Right forelimb (tissue), 1 donor: ENCODE results near the gene DNTTIP2.
"Not testable (repeated sequence)": the region's sequence is repeated elsewhere in the genome, so short reads cannot be mapped to it uniquely, and the experiment has no call there.

Experiments used
- DNase-seq: peaks from one replicate; pipeline ENCODE4 v3.0.0-alpha.2; 2018

The DNTTIP2 gene

DNA sequence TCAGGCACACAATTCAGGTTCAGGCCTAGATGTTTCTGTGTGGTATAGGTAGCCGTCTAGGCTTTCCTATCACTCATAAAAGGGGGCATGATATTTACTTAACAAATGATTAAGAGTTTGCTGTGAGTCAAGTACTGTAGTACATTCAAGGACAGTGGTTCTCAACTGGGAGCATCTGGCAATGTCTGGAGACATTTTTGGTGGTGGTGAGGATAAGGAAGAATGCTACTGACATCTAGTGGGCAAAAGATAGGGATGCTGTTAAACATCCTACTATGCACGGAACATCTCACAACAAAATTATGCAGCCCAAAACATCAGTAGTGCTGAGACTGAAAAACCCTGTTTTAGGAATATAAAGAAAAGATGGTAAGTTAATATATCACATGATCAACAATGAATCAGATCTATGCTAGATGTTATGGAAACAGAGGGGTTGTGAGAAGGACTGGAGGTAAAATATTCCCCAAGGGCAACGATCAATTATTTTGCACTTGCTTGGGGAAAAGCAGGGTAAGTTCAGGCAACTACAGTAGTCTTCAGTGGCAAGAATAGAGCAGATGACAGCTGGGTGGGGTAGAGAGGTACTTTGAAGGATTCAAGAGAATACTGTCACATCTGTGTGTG lies 4.9 kb downstream of the DNTTIP2 start:
- DNase-seq: no peak

DNA sequence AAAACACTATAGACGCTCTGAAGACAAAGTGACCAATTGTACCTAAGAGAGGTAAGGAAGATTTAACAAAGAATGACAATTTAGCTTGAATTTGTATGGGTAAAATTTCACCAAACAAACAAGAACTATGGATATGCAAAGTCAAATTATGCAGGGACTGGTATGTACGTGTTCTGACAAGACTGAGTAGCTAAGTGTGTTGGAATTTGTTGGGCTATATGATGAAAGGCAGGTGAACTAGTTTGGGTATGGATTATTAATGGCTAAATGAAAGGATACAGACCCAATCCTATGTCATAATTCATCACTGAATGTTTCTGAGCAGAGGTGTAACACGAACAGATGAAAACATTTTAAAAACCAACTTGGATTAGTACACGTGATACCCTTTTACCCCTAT lies 7.6 kb downstream of the DNTTIP2 start:
- no peak for DNase-seq

DNA sequence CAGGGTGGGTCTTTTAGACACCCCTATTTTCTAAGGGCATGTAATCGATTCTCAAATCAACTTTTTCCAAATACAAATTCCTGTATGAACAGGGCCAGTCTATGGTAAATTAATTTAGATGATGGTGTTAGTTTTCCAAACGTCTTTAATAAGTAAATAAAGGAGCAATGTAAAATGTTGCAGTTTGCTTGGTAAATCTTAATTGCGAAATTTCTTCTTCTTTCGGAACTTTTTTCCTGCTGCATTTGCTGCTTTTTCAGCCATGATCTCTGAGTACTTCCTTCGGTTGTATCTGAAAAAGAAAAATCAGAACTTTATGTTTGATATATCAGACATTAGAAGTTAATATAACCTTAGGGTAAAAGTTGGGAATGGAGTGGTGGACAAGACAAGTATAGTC lies 9.4 kb downstream of the DNTTIP2 start:
- DNase-seq: no peak

DNA sequence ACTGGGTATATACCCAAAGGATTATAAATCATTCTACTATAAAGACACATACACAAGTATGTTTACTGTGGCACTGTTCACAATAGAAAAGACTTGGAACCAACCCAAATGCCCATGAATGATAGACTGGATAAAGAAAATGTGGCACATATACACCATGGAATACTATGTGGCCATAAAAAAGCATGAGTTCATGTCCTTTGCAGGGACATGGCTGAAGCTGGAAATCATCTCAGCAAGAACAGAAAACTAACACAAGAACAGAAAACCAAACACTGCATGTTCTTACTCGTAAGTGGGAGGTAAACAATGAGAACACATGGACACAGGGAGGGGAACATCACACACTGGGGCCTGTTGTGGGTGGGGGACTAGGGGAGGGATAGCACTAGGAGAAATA lies 10.5 kb downstream of the DNTTIP2 start:
- not testable (repeated sequence) for DNase-seq

DNA sequence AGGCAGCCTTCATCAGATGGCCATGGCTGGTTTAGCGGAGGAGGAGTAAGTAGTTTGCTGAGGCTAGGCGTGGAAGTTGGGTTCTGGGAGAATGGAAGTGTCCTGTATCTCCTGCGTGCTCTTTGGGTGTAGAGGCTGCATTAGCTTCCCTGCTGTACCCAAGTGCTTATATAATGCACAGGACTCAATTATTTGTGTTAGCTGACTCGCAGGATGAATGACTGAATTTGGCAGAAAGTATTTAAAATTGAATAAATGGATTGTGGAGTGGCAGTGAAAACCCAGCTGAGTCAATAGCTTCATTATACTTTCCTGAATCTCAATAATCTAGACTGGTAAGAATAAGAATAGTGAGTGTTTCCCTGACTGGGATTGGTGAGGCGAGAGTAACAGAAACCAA lies 13.8 kb downstream of the DNTTIP2 start:
- no peak for DNase-seq

DNA sequence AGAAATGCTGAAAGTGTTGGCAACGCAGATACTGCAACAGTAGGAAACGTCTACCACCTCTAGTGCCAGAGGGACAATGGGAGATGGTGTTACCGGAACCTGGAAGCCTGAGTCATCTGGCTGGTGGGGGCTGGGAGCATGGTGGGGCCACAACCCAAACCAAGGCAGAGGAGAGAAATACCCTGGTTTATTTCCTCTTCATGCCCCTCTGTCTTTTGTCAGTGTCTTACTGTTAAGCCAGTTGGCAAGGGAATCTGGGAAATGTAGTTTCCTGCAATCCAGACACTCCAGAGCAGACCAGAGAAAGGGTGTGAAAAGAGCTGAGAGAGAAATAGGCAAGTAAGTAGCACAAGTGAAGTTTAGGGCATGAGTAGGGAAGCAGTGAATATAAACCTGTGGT lies 14.8 kb downstream of the DNTTIP2 start:
- DNase-seq: no peak

DNA sequence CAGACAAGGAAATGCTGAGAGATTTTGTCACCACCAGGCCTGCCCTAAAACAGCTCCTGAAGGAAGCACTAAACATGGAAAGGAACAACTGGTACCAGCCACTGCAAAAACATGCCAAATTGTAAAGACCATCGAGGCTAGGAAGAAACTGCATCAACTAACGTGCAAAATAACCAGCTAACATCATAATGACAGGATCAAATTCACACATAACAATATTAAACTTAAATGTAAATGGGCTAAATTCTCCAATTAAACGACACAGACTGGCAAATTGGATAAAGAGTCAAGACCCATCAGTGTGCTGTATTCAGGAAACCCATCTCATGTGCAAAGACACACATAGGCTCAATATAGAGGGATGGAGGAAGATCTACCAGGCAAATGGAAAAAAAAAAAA lies 21.4 kb downstream of the DNTTIP2 start:
- not testable (repeated sequence) for DNase-seq

DNA sequence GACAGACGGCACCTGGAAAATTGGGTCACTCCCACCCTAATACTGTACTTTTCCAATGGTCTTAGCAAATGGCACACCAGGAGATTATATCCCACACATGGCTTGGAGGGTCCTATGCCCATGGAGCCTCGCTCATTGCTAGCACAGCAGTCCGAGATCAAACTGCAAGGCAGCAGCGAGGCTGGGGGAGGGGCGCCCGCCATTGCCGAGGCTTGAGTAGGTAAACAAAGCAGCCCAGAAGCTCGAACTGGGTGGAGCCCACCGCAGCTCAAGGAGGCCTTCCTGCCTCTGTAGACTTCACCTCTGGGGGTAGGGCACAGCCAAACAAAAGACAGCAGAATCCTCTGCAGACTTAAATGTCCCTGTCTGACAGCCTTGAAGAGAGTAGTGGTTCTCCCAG lies 23.0 kb downstream of the DNTTIP2 start:
- DNase-seq: not testable (repeated sequence)

DNA sequence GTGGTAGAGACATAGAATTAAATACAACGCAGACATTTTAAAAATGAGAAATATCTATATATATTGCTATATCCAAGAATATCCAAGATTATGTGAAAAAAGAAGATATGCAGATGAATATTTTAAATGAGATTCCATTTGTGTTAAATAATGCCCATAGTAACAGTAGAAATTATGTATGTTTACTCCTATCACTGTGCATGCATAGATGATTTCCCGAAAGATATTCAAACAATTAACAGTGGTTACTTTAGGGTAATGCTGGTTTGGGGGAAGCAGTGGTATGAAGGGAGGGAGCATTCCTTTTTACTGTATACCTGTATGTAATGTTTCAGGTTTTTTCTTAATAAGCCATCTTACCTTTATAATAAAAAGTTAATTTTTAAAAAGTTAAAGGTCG lies 25.1 kb downstream of the DNTTIP2 start:
- no peak for DNase-seq

DNA sequence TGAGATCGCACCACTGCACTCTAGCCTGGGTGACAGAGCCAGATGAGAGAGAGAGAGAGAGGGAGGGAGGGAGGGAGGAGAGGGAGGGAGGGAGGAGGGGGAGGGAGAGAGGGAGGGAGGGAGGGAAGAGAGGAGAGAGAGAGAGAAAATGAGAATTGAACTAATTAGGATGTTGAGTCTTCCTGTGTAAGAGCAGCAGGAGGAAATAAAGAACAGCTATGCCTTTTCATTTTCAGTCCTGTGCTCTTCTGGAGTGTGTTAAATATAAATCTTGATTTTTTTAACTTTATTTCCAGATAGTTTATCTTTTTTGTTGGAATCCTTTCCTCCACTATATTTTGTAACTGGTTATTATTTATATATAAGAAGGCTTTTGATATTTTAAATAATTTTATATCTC lies 27.1 kb downstream of the DNTTIP2 start:
- DNase-seq: no peak

DNA sequence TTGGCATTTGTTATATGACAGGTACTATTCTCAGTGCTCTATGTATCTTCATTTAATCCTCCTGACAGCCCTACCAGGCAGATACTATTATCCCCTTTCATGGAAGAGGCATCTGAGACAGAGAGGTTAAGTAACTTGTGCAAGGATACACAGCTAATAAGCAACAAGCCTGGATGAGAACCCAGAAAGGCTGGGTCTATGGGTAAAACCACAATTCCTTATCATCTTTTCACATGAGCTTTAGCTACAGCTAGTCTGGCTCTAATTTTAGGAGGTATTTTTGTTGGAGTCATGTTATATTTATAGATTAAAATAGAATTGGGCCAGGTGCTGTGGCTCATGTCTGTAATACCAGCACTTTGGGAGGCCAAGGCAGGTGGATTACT lies 27.7 kb downstream of the DNTTIP2 start:
- DNase-seq: no peak

DNA sequence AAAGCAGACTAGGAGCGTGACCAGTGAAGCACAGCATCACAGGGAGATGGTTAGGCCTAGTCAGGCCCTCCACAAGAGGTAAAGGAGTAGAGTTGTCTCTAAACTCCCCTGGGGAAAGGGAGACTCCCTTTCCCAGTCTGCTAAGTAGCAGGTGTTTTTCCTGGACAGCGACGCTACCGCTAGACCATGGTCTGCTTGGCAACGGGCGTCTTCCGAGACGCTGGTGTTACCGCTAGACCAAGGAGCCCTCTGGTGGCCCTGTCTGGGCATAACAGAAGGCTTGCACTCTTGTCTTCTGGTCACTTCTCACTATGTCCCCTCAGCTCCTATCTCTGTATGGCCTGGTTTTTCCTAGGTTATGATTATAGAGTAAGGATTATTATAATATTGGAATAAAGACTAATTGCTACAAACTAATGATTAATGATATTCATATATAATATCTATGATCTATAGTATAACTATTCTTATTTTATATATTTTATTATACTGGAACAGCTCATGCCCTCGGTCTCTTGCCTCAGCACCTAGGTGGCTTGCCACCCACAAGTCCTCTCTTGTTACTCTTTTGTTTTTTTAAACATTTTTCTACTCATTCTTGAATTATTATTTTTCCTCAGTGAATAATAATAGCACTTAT lies 28.2 kb downstream of the DNTTIP2 start:
- DNase-seq: not testable (repeated sequence)

DNA sequence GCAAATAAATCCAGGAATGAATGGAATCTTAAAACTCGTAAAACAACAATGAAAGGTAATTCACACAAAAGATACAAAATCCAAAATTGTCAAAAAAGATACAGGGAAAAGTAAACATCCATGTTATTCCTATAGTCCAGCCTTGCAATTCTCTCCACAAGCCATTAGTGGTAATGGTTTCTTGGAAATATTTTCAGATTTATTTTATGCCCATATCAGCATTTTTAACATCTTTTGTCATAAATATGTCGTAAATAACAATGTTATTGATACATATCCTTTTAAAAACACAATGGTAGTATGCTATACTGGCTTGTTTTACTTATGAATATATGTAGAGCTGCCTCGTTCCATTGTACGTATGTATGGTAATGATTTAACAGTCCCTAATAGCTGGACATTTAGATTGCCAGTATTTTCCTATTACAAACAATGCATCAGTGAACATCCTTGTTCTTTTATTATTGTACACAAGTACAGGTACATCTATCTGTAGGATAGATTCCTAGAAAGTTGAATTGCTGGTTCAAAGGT lies 30.6 kb downstream of the DNTTIP2 start:
- DNase-seq: no peak

DNA sequence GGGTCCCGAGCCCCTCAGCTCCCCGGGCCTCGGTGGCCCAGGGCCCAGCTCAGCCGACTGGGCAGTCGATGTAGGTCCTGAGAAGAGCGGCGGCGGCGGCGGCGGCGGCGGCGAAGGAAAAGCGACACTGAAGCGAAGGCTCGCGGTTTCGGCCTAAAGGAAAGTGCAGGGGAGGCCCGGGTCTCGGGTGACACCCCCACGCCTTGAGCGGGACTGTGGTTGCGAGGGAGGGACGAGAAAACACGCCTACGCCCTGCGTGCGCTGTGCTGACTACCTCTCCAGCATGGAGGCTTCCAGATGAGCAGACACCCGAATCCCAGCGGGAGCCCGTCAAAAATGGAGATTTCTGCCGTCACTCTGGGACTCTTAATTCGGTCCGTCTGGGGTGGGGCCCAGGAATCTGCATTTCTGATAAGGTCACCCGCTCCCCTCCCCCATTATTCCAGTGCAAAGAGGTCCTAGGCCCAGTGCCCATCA lies 31.2 kb downstream of the DNTTIP2 start:
- DNase-seq: peak; percentile 83

DNA sequence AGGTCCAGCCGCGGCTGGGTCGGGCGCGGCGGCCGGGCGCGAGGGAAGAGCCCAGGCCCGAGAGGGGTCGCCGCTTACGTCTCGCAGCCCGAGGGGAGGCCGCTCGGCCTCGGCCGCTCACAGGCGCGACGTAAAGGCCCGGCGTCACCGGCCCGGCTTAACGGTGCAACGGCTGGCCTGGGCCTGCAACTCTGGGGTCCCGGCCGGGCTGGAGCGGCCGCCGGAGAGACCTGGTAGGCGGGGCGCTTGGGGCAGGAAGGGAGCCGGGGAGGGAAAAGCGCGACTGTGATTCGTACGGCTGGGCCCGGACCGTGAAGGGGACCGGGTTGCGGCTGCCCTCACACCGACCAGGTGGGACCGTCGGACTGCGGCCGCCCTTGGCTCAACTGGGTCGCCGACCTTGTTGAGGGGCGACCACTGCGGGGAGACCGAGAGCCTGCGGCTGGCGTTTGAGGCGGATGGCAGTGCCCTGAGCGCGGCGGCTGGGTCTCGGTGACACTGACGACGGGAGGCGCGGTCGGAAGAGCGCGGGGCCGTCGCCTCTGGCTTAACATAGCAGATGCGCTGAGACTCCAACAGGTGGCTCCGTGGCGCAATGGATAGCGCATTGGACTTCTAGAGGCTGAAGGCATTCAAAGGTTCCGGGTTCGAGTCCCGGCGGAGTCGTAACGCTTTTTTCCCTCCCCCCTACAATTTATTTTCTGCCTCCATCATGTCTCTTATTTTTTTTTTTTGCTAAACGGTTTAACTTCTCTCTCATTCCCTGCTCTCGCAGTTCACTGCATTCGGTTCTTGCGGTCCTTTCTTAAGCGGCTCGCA lies 31.8 kb downstream of the DNTTIP2 start:
- DNase-seq: peak; percentile 96

DNA sequence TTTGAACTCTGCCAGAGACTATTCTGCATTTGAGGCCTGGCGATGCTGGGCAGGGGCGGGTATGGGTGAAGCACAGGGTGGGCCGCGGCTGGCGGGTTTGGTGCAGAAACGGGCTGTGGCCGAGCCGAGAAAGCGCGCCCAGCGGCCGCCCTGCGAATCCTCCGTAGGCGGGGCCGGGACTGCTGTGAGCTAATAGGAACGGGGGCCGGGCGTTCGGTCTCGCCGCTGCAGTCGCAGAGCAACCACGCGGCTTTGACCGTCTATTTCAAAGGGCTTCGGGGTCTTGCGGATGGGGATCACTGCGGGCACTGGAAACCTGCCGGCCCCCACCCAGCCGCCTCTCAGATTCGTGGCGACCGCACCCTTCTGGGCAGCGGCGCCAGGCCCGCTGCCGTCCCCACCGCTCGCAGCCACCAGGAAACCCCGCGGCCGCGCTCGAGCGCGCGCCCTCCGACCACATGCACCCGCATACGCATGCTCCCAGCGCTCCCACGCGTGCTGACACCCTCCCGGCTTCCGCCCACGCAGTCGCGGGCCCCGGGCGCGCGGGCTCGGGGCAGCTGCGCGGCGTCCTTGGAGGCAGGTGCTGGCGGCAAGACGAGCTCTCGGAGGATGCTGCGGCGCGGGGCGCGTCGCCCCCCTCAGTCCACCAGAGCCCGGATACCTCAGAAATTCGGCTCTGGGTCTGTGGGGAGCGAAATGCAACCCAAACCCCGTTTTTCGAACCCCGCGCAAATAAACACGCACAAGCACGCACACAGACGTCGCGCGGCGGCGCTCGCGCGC lies 32.6 kb downstream of the DNTTIP2 start:
- DNase-seq: peak; percentile 94

DNA sequence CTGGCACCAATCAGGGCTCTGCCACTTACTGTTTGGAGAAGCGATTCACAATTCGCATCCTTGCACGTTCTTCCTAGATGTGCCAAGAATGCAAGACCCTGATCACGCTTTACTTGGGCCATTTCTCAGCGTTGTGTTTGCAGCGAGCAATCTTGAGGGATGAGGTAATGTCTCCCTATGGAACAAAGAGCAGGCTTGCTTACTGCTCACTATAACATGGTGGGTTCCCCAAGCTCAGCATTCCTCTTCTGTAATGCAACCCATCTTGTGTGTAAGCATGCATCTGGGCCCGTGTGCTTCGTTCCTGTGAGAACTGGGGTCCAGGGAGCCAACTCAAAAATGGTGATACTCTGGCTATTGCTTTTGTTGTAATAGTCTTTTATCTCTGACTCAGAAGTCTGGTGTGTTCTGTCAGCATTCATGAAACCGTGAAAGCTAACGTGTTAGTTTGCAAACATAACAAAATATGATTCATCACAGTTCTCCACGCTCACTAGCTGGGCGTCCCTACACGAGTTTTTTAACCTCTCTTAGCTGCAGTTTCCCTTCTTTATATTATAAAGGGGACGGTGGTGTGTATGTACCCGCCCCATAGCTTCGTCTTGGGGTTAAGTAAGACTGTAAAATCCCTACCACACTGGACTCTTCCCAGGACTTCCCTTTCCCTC lies 33.3 kb downstream of the DNTTIP2 start:
- DNase-seq: peak; percentile 48

DNA sequence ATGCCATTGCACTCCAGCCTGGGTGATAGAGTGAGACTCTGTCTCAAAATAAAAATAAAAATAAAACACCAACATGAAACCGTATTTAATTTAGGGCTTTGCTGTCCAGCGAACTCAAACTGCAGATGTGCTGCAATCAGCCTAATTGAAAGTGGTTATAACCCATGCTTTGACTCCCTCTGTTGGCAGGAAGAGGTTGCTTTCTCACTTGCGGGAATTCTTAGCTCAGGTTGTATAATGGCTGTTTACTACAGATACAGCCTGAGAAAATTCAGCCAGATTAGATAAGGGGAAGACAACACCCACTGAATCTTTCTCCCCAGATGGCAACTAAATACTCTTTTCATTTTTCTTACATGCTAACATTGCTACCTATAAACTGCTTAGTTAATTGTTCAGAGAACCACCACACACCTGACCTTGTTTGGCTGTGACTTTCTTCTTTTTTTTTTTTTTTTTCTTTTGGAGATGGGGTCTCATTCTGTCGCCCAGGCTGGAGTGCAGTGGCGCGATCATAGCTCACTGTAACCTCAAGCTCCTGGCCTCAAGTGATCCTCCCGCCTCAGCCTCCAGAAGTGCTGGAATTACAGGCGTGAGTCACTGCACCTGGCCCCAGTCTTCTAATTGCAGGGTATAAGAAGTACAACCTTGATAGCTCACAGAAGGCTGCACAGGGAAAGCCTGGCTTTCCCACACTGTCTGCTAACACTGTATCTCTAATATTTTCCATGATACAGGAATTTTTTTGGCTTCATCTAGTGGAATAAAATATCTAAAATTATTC lies 34.6 kb downstream of the DNTTIP2 start:
- DNase-seq: no peak

DNA sequence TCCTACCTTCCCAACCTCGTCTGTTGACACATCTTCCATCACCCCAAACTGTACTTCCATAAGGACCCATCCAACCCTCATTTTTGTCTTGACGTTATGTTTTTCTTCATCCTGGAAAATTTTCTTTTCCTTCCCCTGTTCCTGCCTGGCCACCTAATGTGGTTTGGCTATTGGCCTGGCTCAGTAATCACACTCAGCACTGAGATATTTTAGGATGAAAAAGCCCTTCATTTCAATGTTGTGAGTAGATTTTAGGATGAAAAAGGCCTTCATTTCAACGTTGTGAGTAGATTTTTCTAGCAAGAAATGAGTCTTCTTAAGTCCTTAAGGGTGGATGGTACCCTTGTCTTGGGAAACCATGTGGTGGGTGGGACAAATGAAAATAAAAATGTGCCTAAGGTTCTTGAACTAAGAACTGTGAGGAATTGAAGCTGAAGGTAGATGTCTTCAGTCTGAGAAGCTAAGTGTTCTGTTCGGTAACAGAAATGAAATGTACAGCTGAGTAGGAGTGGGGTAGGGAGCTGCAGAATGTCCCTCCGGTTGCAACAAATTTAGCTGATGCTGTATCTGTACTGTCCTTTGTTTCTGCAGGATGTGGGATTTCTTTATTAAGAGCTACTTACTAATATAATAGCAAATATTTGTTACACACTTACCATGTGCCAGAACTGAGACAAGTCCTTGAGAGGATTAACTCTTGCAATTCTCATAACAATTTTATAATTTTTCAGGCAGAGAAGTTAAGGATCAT lies 36.1 kb downstream of the DNTTIP2 start:
- no peak for DNase-seq

DNA sequence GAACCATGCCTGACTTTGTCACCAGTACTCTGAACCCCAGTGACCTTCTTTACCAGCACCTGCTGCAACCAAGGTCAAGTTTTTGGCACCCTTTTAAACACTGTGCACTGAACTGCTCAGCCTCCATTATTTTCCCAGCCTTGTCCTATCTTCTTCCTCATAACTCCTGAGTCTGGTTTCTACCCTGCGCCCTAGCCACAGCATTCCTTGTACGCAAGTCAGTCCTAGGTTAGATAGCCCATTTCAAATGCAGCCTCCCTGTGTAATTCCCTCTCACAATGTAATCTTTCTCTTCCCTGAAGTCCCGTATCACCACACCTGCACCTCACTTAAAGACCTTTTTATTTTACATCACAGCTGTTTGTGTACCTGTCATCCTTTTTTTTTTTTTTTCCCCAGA lies 37.2 kb downstream of the DNTTIP2 start:
- no peak for DNase-seq
